ENCODE measurements around the gene KIAA0513. TPM values are rescaled to one million over a fixed set of nuclear protein-coding genes. Genes with fewer than 3 reads are reported as not detected.

The KIAA0513 gene
- total RNA-seq, 1 experiment from 2014 or later, result 7.8 TPM

DNA sequence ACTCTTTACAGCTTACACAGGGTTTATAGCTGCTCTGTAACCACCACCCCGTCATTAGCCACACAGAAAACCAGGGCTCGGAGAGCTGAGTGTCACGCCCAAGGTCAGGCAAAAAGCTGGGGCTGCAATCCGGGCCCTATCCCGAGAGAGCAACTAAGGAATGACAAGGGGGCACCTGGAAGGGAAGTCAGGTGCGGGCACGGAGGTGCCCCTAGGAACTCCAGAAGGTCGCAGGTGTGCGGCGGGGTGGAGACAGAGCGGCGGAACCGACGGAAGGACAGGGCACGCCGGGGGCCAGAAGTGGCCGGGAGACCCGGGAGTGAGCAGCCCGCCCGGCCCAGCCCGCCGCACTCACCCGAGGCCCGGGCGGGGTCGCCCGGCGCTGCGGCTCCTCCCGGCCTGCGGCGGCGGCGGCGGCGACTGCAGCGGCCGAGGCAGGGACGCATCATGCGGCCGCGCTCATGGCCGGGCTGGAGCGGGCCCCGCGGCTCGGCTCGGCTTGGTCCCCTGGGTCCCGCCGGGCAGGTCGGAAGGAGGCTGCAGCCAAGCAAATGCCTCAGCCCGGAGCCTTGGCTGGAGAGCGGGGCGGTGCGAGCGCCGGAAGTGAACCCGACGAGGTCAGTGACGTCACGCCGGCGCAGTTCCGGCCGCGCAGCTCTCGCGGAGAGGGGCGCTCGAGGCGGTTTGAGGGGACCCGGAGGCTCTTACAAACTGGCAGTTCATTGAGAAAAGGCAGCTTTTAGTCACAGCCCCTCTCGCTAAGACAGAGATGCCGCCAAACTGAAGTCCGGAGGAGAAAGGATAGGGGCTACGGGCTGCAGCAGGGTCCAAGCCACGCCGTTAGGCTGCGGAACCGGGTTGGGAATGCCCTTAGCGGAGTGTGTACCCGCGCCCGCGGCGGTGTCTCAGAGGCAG lies 16.4 kb upstream of the KIAA0513 start, which contains the start of gene ZDHHC7 (continued):
- TF ChIP-seq, protein P1, sequence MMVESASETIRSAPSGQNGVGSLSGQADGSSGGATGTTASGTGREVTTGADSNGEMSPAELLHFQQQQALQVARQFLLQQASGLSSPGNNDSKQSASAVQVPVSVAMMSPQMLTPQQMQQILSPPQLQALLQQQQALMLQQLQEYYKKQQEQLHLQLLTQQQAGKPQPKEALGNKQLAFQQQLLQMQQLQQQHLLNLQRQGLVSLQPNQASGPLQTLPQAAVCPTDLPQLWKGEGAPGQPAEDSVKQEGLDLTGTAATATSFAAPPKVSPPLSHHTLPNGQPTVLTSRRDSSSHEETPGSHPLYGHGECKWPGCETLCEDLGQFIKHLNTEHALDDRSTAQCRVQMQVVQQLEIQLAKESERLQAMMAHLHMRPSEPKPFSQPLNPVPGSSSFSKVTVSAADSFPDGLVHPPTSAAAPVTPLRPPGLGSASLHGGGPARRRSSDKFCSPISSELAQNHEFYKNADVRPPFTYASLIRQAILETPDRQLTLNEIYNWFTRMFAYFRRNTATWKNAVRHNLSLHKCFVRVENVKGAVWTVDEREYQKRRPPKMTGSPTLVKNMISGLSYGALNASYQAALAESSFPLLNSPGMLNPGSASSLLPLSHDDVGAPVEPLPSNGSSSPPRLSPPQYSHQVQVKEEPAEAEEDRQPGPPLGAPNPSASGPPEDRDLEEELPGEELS (CRISPR knock-in tag; IDR thresholded peaks at IDR 0.05), result no peak
- peak; percentile 44; the same call in 1 of the 2 replicates for TF ChIP-seq FOXP1 (CRISPR knock-in tag; IDR thresholded peaks at IDR 0.05; ENCODE audit: borderline replicate concordance)
- no peak for TF ChIP-seq ARID4B (CRISPR knock-in tag; IDR thresholded peaks at IDR 0.05; ENCODE audit: borderline replicate concordance)
- no peak for TF ChIP-seq TEAD4 (CRISPR knock-in tag; IDR thresholded peaks at IDR 0.05)
- TF ChIP-seq ZNF138 (CRISPR knock-in tag; conservative IDR thresholded peaks at IDR 0.05), result no peak
- TF ChIP-seq CREM (CRISPR knock-in tag; IDR thresholded peaks at IDR 0.05), result peak; percentile 95
- peak; percentile 82 for TF ChIP-seq HMGXB4 (CRISPR knock-in tag; IDR thresholded peaks at IDR 0.05)
- TF ChIP-seq EMX1 (CRISPR knock-in tag; IDR thresholded peaks at IDR 0.05), result no peak
- 0 out of 2 replicates have a peak, but pooled peaks have one; percentile 47 for TF ChIP-seq KAT7 (CRISPR knock-in tag; IDR thresholded peaks at IDR 0.05; ENCODE audit: borderline replicate concordance)
- TF ChIP-seq ESRRA (CRISPR knock-in tag; IDR thresholded peaks at IDR 0.05; ENCODE audit: borderline replicate concordance), result peak; percentile 43; the same call in 1 of the 2 replicates
- TF ChIP-seq SP1 (CRISPR knock-in tag; conservative IDR thresholded peaks at IDR 0.05), result peak; percentile 90
- no peak; the same call in 1 of the 2 replicates for TF ChIP-seq SMAD3 (CRISPR knock-in tag; IDR thresholded peaks at IDR 0.05; ENCODE audit: borderline replicate concordance)

DNA sequence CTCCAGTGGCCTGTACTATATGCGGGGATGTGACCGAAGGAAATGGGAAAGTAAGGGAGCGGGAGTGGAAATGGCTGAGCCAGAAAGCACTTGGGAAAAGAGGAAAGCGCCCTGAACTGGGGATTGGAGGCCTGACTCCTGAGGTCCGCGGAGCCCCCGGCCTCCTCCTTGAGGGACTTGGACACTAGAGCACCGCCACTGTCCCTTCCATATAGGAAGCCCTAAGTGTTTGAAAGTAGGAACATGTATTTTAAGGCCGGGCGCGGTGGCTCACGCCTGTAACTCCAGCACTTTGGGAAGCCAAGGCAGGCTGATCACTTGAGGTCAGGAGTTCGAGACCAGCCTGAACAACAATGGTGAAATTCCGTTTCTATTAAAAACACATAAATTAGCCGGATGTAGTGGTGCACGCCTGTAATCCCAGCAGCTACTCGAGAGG lies 15.7 kb upstream of the KIAA0513 start:
- TF ChIP-seq SMAD4 (CRISPR knock-in tag; IDR thresholded peaks at IDR 0.05) (no peak), ZNF317 (CRISPR knock-in tag; IDR thresholded peaks at IDR 0.05; ENCODE audit: borderline replicate concordance, low read depth) (no peak), NFYB (CRISPR knock-in tag; conservative IDR thresholded peaks at IDR 0.05; ENCODE audit: low read depth) (no peak), ZNF425 (CRISPR knock-in tag; conservative IDR thresholded peaks at IDR 0.05) (no peak), PRRX2 (CRISPR knock-in tag; IDR thresholded peaks at IDR 0.05) (no peak)
- TF ChIP-seq, protein P2, sequence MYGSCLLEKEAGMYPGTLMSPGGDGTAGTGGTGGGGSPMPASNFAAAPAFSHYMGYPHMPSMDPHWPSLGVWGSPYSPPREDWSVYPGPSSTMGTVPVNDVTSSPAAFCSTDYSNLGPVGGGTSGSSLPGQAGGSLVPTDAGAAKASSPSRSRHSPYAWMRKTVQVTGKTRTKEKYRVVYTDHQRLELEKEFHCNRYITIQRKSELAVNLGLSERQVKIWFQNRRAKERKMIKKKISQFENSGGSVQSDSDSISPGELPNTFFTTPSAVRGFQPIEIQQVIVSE (CRISPR knock-in tag; IDR thresholded peaks at IDR 0.05; ENCODE audit: borderline replicate concordance), result no peak
- H3K27me3 Mint-ChIP-seq (ENCODE audit: low read depth), result no peaks in the 10 kb centered on the region
- ChIA-PET POLR2A (interaction anchor here (0.8 to 1.3 kb wide), 2 partner anchors 9 to 18 kb away, joined by 3 read pairs; no protein-coding TSS in a partner anchor), CTCF (interaction anchor here (0.7 to 2.7 kb wide), 4 partner anchors 9 to 75 kb away, joined by 3 to 13 read pairs (median 4); partner anchors contain the start of gene KIAA0513)
- H3K4me3 Mint-ChIP-seq, result peak overlapping the region; percentile 97
- peaks cover 9% of the 10 kb centered on the region for H3K4me1 Mint-ChIP-seq
- peak overlapping the region; percentile 99 for H3K27ac Mint-ChIP-seq
- no peaks in the 10 kb centered on the region for H3K36me3 Mint-ChIP-seq
- ATAC-seq (peak; percentile 12), DNase-seq (ENCODE audit: low spot score) (no peak)
- no peaks in the 10 kb centered on the region for H3K9me3 Mint-ChIP-seq

Measured in WTC11 (cell line).